Hematopoietic multipotent progenitor cell treated with erythropoietin and hydrocortisone succinate and interleukin-3 and kit ligand, for 8 days (in vitro differentiated cells): Measurements from ENCODE around the gene THUMPD1.
"Not testable (repeated sequence)": the region's sequence is repeated elsewhere in the genome, so short reads cannot be mapped to it uniquely, and the experiment has no call there.

Experiments used
- DNase-seq: peaks from one replicate; pipeline ENCODE4 v3.0.0-alpha.2; 2015

The THUMPD1 gene

GRCh38 chr16:20741554-20742285 is at the start of gene THUMPD1:
Gene THUMPD1 (minus strand): TSS chr16:20741818. CDS start chr16:20741739, 79 bp downstream.
- DNase-seq: peak; percentile 97

- no peak for DNase-seq
Observed at GRCh38 chr16:20789130-20789529, 47.5 kb upstream of the THUMPD1 start.

DNA sequence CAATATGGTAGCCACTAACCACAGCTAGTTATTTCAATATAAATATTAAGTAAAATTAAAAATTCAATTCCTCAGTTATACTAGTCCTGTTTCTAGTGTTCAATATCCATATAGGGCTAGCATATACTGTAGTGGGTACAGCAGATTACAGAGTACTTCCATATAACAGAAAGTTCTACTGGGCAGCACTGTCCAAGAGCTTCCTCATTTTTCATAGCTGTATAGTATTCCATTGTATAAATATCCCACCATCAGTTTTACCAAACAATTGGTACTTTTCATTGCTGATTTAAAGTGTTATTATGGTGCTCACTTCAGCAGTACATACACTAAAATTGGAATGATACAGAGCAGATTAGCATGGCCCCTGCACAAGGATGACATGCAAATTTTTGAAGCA is 42.6 kb upstream of the THUMPD1 start:
- DNase-seq: no peak

- no peak for DNase-seq
Observed at GRCh38 chr16:20782470-20782869, 40.9 kb upstream of the THUMPD1 start.

DNA sequence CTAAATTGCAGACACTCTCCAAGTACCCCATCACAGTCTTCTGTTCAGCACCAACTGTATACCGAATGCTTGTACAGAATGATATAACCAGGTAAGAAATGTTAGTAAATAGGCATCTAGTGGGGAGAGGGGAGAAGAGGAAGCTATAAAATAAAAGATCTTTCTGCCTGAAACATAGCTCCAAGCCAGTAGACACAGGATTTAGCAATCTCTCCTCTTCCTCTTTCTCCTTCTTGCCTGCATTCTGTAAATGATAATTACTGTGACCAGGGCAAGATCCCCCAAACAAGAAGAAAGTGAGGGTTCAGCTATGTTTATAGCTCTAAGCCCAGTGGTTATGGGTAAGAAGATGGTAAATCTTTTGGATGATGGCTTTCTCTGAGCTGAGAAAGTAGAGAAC is 40.1 kb upstream of the THUMPD1 start:
- no peak for DNase-seq

DNA sequence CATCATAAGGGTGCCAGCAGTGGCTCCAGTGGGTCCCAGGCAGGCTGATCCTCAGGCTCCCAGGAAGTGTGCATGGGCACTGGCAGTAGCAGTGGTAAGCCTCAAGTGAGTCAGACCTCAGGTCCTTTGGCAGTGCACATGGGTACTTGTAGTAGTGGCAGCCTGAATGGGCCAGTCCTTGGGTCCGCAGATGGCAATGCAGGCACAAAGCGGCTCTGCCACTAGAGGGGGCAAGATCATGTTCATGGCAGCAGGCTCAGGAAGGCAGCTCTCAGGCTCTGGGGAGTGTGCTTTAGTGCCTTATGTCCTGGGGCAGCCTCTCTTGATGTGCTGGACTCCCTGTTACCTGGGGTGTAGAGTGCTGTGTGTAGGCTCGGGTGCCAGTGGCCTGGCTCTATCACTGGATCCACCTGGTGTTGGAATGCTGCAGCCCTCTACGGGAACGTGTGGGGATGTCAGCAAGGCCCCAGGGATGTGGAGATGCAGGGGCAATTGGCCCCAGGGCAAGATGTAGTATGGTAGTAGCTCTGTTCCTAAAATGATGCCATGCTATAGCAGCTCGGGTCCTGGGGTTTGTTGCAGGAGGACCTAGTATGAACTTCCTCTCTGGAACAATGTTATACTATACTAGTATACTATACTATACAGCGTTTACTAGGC is 33.2 kb upstream of the THUMPD1 start:
- peak; percentile 85 for DNase-seq

- no peak for DNase-seq
Observed at GRCh38 chr16:20773679-20774078, 32.1 kb upstream of the THUMPD1 start.

- no peak for DNase-seq
Observed at GRCh38 chr16:20768818-20769217, 27.2 kb upstream of the THUMPD1 start.

DNA sequence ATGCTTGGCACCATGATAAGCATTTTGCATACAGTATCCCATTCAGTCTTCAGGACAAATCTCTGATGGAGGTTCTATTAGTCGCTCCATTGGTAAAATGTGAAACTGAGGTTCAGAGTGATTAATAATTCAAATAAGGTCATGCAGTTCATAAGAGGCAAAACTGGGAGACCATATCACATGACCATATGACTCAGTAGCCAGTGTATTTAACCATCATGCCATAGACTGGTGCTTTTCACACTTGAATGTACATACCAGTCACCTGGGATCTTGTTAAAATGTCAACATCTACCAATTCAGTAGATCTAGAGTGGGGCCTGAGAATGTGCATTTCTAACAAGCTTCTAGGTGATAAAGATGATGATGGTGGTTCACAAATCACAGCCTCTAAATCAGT is 26.5 kb upstream of the THUMPD1 start:
- no peak for DNase-seq

GRCh38 chr16:20767577-20767976 is 26.0 kb upstream of the THUMPD1 start:
- no peak for DNase-seq

DNA sequence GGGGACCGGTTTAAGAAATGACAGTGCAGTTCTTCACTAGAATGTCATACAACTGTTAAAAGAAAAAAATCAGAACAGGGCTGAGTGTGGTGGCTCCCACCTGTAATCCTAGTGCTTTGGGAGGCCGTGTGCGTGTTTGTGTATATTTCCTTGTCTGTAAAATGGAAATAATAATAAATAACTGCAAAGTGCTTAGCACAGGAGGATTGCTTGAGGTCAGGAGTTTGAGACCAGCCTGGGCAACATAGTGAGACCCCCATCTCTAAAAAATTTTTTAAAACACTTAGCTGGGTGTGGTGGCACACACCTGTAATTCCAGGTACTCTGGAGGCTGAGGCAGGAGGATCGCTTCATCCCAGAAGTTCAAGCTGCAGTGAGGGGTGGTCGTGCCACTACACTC is 24.7 kb upstream of the THUMPD1 start:
- DNase-seq: no peak

DNA sequence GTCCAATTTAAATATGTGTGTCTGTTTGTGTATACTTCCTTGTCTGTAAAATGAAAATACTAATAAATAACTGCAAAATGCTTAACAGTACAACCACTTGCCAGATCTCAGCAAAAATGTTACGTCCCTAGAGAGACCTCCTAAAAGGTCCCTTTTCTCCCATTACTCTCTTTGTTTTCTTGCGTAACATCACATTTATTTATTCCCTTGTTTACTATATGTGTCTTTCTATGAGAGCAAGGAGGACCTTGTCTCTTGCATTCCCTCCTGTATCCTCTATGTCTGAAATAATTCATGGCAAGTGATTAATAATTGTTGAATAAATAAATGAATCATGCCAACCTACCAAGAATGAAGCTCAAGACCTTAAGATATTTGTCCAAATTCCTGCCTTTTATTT is 24.1 kb upstream of the THUMPD1 start:
- no peak for DNase-seq

DNA sequence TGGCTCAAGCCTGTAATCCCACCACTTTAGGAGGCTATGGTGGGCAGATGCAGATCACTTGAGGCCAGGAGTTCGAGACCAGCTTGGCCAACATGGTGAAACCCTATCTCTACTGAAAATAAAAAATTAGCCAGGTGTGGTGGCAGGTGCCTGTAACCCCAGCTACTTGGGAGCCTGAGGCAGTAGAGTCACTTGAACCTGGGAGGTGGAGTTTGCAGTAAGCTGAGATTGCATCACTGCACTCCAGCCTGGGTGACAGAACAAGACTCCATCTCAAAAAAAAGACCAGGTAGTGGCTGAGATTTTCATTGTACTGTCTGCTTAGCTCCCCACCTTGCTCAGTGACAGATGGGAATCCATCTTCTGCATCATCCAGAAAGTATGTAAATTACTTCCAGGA is 22.8 kb upstream of the THUMPD1 start:
- DNase-seq: not testable (repeated sequence)

DNA sequence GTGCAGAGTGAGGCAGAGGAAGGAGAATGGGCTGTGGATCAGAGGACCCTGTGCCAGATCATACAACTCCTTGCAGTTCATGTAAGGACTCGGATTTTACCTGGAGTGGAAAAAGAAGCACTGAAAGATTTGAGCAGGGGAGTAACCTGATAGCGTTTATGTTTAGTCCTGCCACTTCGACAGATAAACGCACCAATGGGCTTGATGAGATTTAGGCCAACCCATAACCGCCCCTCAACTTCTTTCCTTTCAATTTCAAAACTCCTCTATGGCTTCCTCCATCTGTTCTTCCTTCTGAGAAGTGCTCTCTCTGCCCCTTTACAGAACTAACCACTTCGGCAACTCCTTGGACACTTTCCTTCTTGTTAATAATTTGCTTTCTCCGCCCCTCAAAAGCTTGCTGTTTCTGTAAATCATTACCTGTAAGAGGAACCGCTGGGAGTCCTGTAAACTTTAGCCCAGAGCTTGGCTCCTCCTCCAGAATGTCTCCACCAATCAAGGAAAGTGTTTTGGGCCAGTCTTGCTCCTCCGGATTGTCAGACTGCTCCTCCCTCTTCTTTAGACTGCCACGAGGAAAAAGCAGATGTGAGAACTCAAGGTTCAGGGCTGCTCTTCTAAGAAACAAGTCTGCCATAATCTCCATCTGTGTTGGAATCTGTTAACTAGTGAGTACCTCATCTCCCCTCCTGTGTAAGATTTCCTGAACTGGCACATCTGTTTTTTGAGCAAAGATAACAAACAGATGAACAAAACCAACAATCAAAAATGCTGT is 22.0 kb upstream of the THUMPD1 start, which contains the start of gene ACSM3:
Gene ACSM3, plus strand, starts transcription at position 554 of the 772 bp plus-strand sequence. CDS start 6,021 bp downstream, outside the sequence.
- peak; percentile 92 for DNase-seq

DNA sequence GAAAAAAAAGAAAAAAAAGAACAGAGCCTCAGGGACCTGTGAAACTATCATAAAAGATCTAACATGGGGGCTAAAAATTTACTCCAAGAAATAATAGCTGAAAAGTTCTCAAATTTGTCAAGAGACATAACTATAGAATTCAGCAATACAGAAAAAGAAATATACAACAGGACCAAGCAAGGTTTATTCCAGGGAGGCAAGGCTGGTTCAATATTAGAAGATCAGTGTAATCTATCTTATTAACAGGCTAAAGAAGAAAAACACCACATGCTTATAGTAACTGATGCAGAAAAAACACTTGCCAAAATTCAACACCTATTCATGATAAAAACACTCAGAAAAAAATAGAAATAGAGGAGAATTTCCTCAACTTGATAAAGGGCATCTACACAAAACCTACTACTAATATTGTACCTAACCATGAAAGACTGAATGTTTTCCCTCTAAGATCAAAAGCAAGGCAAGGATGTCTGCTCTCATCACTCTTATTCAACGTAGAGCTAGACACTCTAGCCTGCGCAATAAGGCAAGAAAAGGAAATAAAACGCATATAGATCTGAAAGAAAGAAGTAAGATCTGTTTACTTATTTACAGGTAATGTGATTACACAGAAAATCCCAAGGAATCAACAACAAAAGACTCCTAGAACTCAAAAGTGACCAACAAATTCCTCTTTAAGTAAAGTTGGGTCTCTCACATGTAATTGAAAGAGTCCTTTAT is 20.9 kb upstream of the THUMPD1 start:
- DNase-seq: no peak

GRCh38 chr16:20761175-20761574 is 19.6 kb upstream of the THUMPD1 start:
- no peak for DNase-seq

DNA sequence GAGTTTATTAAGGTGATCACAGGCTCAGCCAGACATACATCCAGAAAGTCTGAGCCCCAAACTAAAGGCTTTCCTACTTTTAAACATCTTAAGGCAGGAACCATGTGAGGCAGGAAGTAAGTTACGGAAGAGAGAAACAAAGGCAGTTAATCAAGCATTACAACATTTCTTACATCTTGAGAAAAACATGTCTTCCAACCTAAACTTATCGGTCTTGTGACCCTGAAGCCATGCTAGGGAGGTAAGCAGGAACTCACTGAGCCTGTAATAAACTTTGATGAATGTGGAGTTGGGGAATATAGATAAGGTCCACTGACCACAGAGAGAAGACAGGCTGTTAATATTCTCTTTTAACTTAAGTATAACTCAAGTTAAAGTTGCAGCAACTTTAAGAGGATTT is 18.7 kb upstream of the THUMPD1 start:
- DNase-seq: peak; percentile 60

- not testable (repeated sequence) for DNase-seq
Observed at GRCh38 chr16:20755799-20756198, 14.2 kb upstream of the THUMPD1 start.

GRCh38 chr16:20755238-20755637 is 13.6 kb upstream of the THUMPD1 start:
- DNase-seq: no peak

DNA sequence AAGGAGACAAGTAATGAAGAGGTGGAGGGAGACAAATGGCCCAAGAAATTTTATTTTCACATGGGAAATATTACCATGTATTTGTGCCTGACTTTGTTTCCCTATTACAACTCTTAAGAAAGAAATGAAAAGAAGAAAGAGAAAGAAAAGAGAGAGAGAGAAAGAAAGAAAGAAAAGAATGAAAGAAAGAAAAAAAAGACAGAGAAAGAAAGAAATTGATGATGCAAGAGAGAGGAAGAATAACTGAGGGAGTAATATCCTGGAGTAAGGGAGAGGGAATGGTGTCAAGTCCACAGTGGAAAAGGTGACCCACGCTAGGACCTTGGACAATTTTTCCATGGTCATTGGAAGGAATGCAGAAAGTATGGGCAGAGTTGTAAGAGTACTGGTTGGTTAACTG is 12.1 kb upstream of the THUMPD1 start:
- DNase-seq: no peak

DNA sequence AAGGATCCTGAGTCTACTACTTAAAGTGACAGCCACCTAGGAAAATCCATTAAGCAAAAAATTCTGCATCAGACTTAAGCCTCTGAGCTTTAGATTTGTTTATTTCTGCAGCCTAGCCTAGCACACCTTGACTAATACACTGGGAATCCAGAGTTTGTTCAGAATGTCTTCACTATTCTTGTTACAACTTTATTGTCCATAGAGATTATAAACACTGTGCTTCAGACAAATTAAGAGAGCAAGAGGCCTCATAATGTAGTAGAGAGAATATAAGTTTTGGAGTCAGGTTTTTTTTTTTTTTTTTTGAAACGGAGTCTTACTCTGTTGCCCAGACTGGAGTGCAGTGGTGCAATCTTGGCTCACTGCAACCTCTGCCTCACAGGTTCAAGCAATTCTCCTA is 8.9 kb upstream of the THUMPD1 start:
- DNase-seq: no peak

DNA sequence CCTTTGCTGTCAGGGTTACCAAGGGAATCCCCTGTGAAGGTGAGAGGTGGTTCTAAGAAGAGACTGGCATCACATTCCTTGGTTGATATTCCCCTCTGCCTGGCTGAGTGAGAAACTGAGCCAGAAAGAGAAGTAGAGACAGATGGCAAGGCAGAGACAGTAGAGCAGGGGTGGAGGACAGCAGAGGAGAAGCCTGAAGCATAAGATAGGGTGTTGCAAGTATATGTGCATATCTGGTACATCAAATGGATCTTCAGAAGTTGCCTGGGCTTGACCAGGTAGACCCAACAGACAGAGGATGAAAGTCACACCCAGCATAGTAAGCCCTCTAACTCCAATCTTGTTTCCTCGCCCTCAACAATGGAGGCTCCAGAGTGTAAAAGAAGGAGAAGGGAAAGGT is 7.9 kb upstream of the THUMPD1 start:
- DNase-seq: no peak
